Peyer's patch (tissue), 4 donors: ENCODE results near the gene MLLT1. TPM values are rescaled to one million over a fixed set of nuclear protein-coding genes. Genes with fewer than 3 reads are reported as not detected.

Experiments used
- DNase-seq, 3 donors: peaks; one replicate each; pipeline ENCODE4 v3.0.0-alpha.2; 2017 to 2019
- H3K27ac ChIP-seq, 4 donors: fragments of 200-600 bp; sonication (generic); one replicate each; pipeline ENCODE4 v1.5.1; 2016 to 2019
- H3K27me3 ChIP-seq, 2 donors: fragments of 200-600 bp; sonication (generic); one replicate each; pipeline ENCODE4 v1.5.1; 2019
- H3K36me3 ChIP-seq, 3 donors: fragments of 200-600 bp; sonication (generic); one replicate each; pipeline ENCODE4 v1.5.1; 2016 to 2019
- H3K4me1 ChIP-seq, 4 donors: fragments of 200-600 bp; sonication (generic); one replicate each; pipeline ENCODE4 v1.5.1; 2016 to 2019
- H3K4me3 ChIP-seq, 4 donors: fragments of 200-600 bp; sonication (generic); 1 replicate in 3 of 4; 2 replicates in 1 of 4; pipeline ENCODE4 v1.5.1; 2016 to 2019; ENCODE audit warnings: mild to moderate bottlenecking in 1 of 4
- H3K9me3 ChIP-seq, 4 donors: fragments of 200-600 bp; sonication (generic); one replicate each; pipeline ENCODE4 v1.5.1; 2016 to 2019; ENCODE audit warnings: mild to moderate bottlenecking in 1 of 4
- CTCF ChIP-seq, 6 experiments: fragments of 450-650 bp in 4 of 6; fragments of 200-600 bp in 2 of 6; sonication (generic) in 1 of 6; IDR thresholded peaks; one replicate each; pipeline ENCODE4 v1.5.1; 2017 to 2019; ENCODE audit warnings: antibody characterized with exemption in 6 of 6, mild to moderate bottlenecking in 3 of 6, moderate library complexity in 1 of 6
- POLR2A ChIP-seq, 2 donors: fragments of 450-650 bp; IDR thresholded peaks; one replicate each; pipeline ENCODE4 v1.5.1; 2017; ENCODE audit warnings: antibody characterized with exemption in 2 of 2, mild to moderate bottlenecking in 2 of 2, moderate library complexity in 2 of 2
- total RNA-seq, 4 donors: library from RNA; depleted of rRNA; stranded (reverse); fragments of >200 nt; gene quantifications; one replicate each; pipeline ENCODE4 v1.1.0, GENCODE V29; 2016

MLLT1 gene
- total RNA-seq, 4 donors from 2014 or later = 9.5 to 24.8 (median 19.3) TPM

GRCh38 chr19:6233056-6233826, 46.5 kb downstream of the MLLT1 start:
- Histone ChIP-seq H3K36me3 (peaks cover 0 to 8% (median 0%) of the 10 kb centered on the region in 3 donors), H3K27me3 (no peaks in the 10 kb centered on the region), H3K4me3 (no peak overlapping the region), H3K4me1 (peaks cover 0 to 39% (median 0%) of the 10 kb centered on the region in 4 donors), H3K27ac (peak overlapping the region in 2 of 4 donors; percentile 39 to 67), H3K9me3 (no peaks in the 10 kb centered on the region)
- DNase-seq = peak in 1 of 3 donors; percentile 50
- TF ChIP-seq POLR2A (IDR thresholded peaks at IDR 0.05) (no peak), CTCF (IDR thresholded peaks at IDR 0.05) (no peak)

- no peaks in the 10 kb centered on the region for H3K9me3 ChIP-seq
- no peak overlapping the region for H3K27ac ChIP-seq
- H3K4me3 ChIP-seq = no peak overlapping the region
- TF ChIP-seq CTCF (IDR thresholded peaks at IDR 0.05) = no peak
- no peak for TF ChIP-seq POLR2A (IDR thresholded peaks at IDR 0.05)
- H3K27me3 ChIP-seq = no peaks in the 10 kb centered on the region
- peaks cover 0 to 39% (median 0%) of the 10 kb centered on the region in 4 donors for H3K4me1 ChIP-seq
- DNase-seq = no peak
- H3K36me3 ChIP-seq = peaks cover 0 to 8% (median 0%) of the 10 kb centered on the region in 3 donors
These were observed 47.1 kb downstream of the MLLT1 start for GRCh38 chr19:6232601-6233055.

GRCh38 chr19:6230991-6231448, 48.8 kb downstream of the MLLT1 start:
- peaks cover 0 to 29% (median 0%) of the 10 kb centered on the region in 4 donors for H3K4me1 ChIP-seq

GRCh38 chr19:6229951-6230712, 49.6 kb downstream of the MLLT1 start:
- H3K27ac ChIP-seq = no peak overlapping the region
- peaks cover 0 to 32% (median 0%) of the 10 kb centered on the region in 3 donors for H3K36me3 ChIP-seq
- no peak overlapping the region for H3K4me3 ChIP-seq
- peak in 1 of 3 donors; percentile 15 for DNase-seq
- no peaks in the 10 kb centered on the region for H3K27me3 ChIP-seq
- no peaks in the 10 kb centered on the region for H3K9me3 ChIP-seq
- peaks cover 0 to 29% (median 0%) of the 10 kb centered on the region in 4 donors for H3K4me1 ChIP-seq
- TF ChIP-seq CTCF (IDR thresholded peaks at IDR 0.05) (no peak), POLR2A (IDR thresholded peaks at IDR 0.05) (no peak)

More at GRCh38 chr19:6230991-6231448, 48.8 kb downstream of the MLLT1 start:
- no peak for TF ChIP-seq POLR2A (IDR thresholded peaks at IDR 0.05)
- TF ChIP-seq CTCF (IDR thresholded peaks at IDR 0.05) = no peak
- Histone ChIP-seq H3K27ac (no peak overlapping the region), H3K36me3 (peaks cover 0 to 24% (median 0%) of the 10 kb centered on the region in 3 donors), H3K4me3 (no peak overlapping the region), H3K27me3 (no peaks in the 10 kb centered on the region), H3K9me3 (no peaks in the 10 kb centered on the region)
- DNase-seq = peak in 1 of 3 donors; percentile 41

- H3K4me3 ChIP-seq = no peak overlapping the region
- peaks cover 0 to 40% (median 0%) of the 10 kb centered on the region in 3 donors for H3K36me3 ChIP-seq
- TF ChIP-seq CTCF (IDR thresholded peaks at IDR 0.05) (no peak), POLR2A (IDR thresholded peaks at IDR 0.05) (no peak)
- no peaks in the 10 kb centered on the region for H3K27me3 ChIP-seq
- H3K27ac ChIP-seq = no peak overlapping the region
- peaks cover 0 to 24% (median 0%) of the 10 kb centered on the region in 4 donors for H3K4me1 ChIP-seq
- H3K9me3 ChIP-seq = no peaks in the 10 kb centered on the region
- DNase-seq = peak in 1 of 3 donors; percentile 21
These were observed 50.4 kb downstream of the MLLT1 start for GRCh38 chr19:6229216-6229913.
